Measurements from ENCODE around the gene SYDE2.

DNA sequence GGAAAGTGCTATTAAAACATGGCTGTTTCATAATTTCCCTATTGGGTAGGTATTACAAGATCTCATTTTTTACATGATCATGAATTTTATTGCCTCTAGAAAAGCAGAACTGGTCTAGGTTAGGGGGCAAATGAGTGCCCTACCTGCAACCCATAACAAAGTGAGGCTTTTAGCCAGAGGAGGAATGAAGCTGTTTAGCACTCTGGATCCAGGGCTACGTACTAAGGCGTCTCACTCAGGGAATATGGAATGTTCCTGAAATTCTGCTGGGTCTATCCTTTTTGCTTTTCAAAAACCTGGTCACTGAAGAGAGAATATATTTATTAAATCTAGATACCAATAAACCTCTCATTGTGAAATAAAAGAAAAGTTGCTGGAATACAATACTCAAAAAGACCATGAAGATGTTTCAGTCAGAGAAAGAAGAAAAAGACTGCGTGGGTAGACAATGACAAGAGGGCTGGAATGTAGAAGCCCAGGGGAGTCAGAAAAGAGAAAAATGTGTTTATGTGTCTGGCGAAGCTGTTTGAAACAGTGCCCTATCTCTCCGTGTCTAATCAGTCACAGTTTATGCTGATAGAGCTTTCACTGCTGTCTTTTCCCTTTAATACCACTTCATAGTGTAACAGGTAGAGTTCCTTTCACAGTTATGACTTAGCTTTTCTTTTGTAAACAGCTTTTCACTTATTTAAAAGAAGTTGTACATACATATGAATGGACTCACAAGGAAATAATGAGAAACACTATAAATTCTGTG lies 25.0 kb upstream of the SYDE2 start:
- TF ChIP-seq CTCF (IDR thresholded peaks at IDR 0.05; ENCODE audit: insufficient read depth, low read length) (no peak), POLR2AphosphoS5 (IDR thresholded peaks at IDR 0.05; ENCODE audit: low read depth) (no peak), GABPA (IDR thresholded peaks at IDR 0.05; ENCODE audit: low read depth) (no peak)
- TF ChIP-seq, protein P1, sequence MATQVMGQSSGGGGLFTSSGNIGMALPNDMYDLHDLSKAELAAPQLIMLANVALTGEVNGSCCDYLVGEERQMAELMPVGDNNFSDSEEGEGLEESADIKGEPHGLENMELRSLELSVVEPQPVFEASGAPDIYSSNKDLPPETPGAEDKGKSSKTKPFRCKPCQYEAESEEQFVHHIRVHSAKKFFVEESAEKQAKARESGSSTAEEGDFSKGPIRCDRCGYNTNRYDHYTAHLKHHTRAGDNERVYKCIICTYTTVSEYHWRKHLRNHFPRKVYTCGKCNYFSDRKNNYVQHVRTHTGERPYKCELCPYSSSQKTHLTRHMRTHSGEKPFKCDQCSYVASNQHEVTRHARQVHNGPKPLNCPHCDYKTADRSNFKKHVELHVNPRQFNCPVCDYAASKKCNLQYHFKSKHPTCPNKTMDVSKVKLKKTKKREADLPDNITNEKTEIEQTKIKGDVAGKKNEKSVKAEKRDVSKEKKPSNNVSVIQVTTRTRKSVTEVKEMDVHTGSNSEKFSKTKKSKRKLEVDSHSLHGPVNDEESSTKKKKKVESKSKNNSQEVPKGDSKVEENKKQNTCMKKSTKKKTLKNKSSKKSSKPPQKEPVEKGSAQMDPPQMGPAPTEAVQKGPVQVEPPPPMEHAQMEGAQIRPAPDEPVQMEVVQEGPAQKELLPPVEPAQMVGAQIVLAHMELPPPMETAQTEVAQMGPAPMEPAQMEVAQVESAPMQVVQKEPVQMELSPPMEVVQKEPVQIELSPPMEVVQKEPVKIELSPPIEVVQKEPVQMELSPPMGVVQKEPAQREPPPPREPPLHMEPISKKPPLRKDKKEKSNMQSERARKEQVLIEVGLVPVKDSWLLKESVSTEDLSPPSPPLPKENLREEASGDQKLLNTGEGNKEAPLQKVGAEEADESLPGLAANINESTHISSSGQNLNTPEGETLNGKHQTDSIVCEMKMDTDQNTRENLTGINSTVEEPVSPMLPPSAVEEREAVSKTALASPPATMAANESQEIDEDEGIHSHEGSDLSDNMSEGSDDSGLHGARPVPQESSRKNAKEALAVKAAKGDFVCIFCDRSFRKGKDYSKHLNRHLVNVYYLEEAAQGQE (IDR thresholded peaks at IDR 0.05; ENCODE audit: insufficient replicate concordance, low read depth) = no peak

Measured in HL-60 (cell line).